CD4-positive, alpha-beta T cell (primary cell): ENCODE data around the gene TMEM242. TPM values are rescaled to one million over a fixed set of nuclear protein-coding genes. Genes with fewer than 3 reads are reported as not detected.

Experiments
- ATAC-seq: fragments of 200-7000 bp; cut with Tn5 transposase; one replicate; pipeline ENCODE4 v1.10.0; 2022; ENCODE audit warnings: mild to moderate bottlenecking; ENCODE audit not compliant: poor library complexity
- CTCF ChIA-PET: fragments of 350-600 bp; sonication (Branson Sonifier 250); formaldehyde crosslinking; loops from one replicate; lab custom pipeline; 2021; ENCODE audit warnings: antibody characterized with exemption, inconsistent platforms; lab: Charles Lee
- POLR2A ChIA-PET: fragments of 350-600 bp; sonication (Branson Sonifier 250); formaldehyde crosslinking; loops from one replicate; lab custom pipeline; 2021; ENCODE audit warnings: antibody characterized with exemption, inconsistent platforms; lab: Charles Lee
- DNase-seq, 14 experiments: peaks; one replicate each; pipeline ENCODE4 v3.0.0-alpha.2; 2013 to 2020; ENCODE audit warnings: mixed read lengths in 2 of 14
- H3K27ac ChIP-seq, 2 donors: one replicate each; pipeline versions ENCODE4 v1.5.1 to v1.7.0; 2013; ENCODE audit warnings: low read length in 2 of 2, low read depth in 1 of 2, mild to moderate bottlenecking in 1 of 2
- H3K27me3 ChIP-seq, 2 experiments: 1 replicate in 1 of 2; 2 replicates in 1 of 2; pipeline versions ENCODE4 v1.6.1 to v1.7.0; 2013; ENCODE audit warnings: low read length in 2 of 2, control low read depth in 1 of 2, mild to moderate bottlenecking in 1 of 2, moderate library complexity in 1 of 2; ENCODE audit not compliant: insufficient read depth in 2 of 2, control insufficient read depth in 1 of 2
- H3K36me3 ChIP-seq: one replicate; pipeline ENCODE4 v1.6.1; 2013; ENCODE audit warnings: low read length, control low read depth; ENCODE audit not compliant: insufficient read depth
- H3K4me1 ChIP-seq: one replicate; pipeline ENCODE4 v1.6.1; 2013; ENCODE audit warnings: low read length, control low read depth; ENCODE audit not compliant: insufficient read depth
- H3K4me3 ChIP-seq: one replicate; pipeline ENCODE4 v1.5.1; 2013; ENCODE audit warnings: mild to moderate bottlenecking, low read length, moderate library complexity
- H3K9me3 ChIP-seq, 2 experiments: 1 replicate in 1 of 2; 2 replicates in 1 of 2; pipeline versions ENCODE4 v1.6.1 to v1.7.0; 2013; ENCODE audit warnings: low read length in 2 of 2, mild to moderate bottlenecking in 2 of 2, control low read depth in 1 of 2, moderate library complexity in 1 of 2; ENCODE audit not compliant: control insufficient read depth in 1 of 2, insufficient read depth in 1 of 2
- H3K27ac Mint-ChIP-seq: one replicate; pipeline ENCODE4 v1.8.0; 2020; ENCODE audit warnings: mixed read lengths
- H3K27me3 Mint-ChIP-seq: one replicate; pipeline ENCODE4 v1.8.0; 2021; ENCODE audit warnings: mixed read lengths
- H3K36me3 Mint-ChIP-seq: one replicate; pipeline ENCODE4 v1.8.0; 2021; ENCODE audit warnings: low read depth, mixed read lengths
- H3K4me1 Mint-ChIP-seq: one replicate; pipeline ENCODE4 v1.8.0; 2021; ENCODE audit warnings: low read depth, mixed read lengths
- H3K4me3 Mint-ChIP-seq: one replicate; pipeline ENCODE4 v1.8.0; 2020; ENCODE audit warnings: mild to moderate bottlenecking, mixed read lengths
- H3K9me3 Mint-ChIP-seq: one replicate; pipeline ENCODE4 v1.8.0; 2020; ENCODE audit warnings: mixed read lengths
- intact Hi-C, 2 experiments: fragments of 100-400 bp; cut with DNase I in 1 of 2; cut with micrococcal nuclease in 1 of 2; formaldehyde crosslinking; loops; one replicate each; pipeline versions ENCODE4 v1.15.1 to v1.9.0; 2023 to 2025; cut with DNase I, micrococcal nuclease
- total RNA-seq, 174 experiments: library from RNA in 2 of 174; stranded (reverse) in 2 of 174; gene quantifications; one replicate each; pipeline ENCODE4 v1.2.3 and lab custom pipeline; 2021 to 2026
- TF ChIP-seq, protein P1 (sequence below): fragments of 200-600 bp; IDR thresholded peaks from one replicate; pipeline ENCODE4 v1.8.0; 2022; ENCODE audit warnings: antibody characterized with exemption, mild to moderate bottlenecking

The TMEM242 gene
- total RNA-seq, 2 experiments from 2014 or later, result 13.6 to 15.6 TPM

DNA sequence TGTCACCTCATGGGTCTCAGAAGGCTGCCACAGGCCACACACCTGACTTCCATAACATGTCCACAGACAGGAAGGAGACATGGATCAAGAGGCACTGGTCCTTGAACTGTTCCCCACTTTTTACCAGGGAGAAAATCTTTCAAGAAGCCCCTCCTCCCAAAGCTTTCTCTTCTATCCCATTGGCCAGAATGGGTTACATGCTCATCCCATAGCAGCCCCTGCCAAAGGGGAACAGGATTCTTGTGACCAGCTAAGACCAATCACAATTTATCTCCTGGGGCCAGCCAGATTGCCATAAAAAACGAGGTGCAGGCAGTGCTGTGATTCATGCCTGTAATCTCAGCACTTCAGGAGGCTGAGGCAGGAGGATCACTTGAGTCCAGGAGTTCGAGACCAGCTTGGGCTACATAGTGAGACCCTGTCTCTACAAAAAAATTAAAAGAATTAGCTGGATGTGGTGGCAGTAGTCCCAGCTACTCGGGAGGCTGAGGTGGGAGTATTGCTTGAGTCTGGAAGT lies 59.4 kb downstream of the TMEM242 start:
- Histone ChIP-seq H3K4me1 (peaks cover 10% of the 10 kb centered on the region), H3K27me3 (no peaks in the 10 kb centered on the region), H3K36me3 (no peaks in the 10 kb centered on the region), H3K27ac (no peak overlapping the region), H3K9me3 (no peaks in the 10 kb centered on the region), H3K4me3 (no peak overlapping the region)
- no peak overlapping the region for H3K27ac Mint-ChIP-seq
- TF ChIP-seq, protein P1, sequence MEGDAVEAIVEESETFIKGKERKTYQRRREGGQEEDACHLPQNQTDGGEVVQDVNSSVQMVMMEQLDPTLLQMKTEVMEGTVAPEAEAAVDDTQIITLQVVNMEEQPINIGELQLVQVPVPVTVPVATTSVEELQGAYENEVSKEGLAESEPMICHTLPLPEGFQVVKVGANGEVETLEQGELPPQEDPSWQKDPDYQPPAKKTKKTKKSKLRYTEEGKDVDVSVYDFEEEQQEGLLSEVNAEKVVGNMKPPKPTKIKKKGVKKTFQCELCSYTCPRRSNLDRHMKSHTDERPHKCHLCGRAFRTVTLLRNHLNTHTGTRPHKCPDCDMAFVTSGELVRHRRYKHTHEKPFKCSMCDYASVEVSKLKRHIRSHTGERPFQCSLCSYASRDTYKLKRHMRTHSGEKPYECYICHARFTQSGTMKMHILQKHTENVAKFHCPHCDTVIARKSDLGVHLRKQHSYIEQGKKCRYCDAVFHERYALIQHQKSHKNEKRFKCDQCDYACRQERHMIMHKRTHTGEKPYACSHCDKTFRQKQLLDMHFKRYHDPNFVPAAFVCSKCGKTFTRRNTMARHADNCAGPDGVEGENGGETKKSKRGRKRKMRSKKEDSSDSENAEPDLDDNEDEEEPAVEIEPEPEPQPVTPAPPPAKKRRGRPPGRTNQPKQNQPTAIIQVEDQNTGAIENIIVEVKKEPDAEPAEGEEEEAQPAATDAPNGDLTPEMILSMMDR, result no peak
- ATAC-seq (no peak), DNase-seq (no peak)
- intact Hi-C loops, result no loop called here
- no peaks in the 10 kb centered on the region for H3K9me3 Mint-ChIP-seq
- ChIA-PET POLR2A (no interaction called here), CTCF (no interaction called here)
- H3K36me3 Mint-ChIP-seq, result no peaks in the 10 kb centered on the region
- H3K4me3 Mint-ChIP-seq, result no peak overlapping the region
- no peaks in the 10 kb centered on the region for H3K27me3 Mint-ChIP-seq
- peaks cover 6% of the 10 kb centered on the region for H3K4me1 Mint-ChIP-seq

DNA sequence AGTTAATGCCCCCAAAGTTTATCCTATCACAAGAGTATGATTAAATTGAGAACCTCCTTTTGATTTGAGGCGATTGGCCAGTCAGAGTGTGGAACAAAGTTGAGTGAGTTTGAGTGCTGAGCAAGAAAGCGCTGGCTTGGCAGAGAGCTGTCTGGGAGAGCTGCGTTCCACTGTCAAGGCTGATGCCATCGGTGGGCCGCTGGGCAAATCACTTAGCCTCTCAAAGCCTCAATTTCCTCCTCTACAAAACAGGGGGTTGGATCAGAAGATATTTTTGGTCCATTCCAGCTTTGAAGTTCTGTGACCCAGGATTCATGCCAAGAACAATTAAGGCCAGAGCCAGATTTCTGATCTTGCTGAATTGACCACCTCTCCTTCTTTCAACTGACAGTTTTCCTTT lies 60.2 kb downstream of the TMEM242 start:
- ChIA-PET POLR2A (no interaction called here), CTCF (no interaction called here)
- Histone ChIP-seq H3K4me1 (peaks cover 18% of the 10 kb centered on the region), H3K36me3 (no peaks in the 10 kb centered on the region), H3K9me3 (peaks cover 0 to 4% of the 10 kb centered on the region in 2 experiments), H3K27ac (no peak overlapping the region), H3K4me3 (no peak overlapping the region), H3K27me3 (no peaks in the 10 kb centered on the region)
- Mint-ChIP-seq H3K9me3 (no peaks in the 10 kb centered on the region), H3K4me3 (no peak overlapping the region), H3K4me1 (peaks cover 6% of the 10 kb centered on the region), H3K36me3 (no peaks in the 10 kb centered on the region), H3K27ac (no peak overlapping the region), H3K27me3 (no peaks in the 10 kb centered on the region)
- no peak for ATAC-seq
- no peak for DNase-seq
- intact Hi-C loops, result no loop called here
- TF ChIP-seq, protein P1, result no peak

DNA sequence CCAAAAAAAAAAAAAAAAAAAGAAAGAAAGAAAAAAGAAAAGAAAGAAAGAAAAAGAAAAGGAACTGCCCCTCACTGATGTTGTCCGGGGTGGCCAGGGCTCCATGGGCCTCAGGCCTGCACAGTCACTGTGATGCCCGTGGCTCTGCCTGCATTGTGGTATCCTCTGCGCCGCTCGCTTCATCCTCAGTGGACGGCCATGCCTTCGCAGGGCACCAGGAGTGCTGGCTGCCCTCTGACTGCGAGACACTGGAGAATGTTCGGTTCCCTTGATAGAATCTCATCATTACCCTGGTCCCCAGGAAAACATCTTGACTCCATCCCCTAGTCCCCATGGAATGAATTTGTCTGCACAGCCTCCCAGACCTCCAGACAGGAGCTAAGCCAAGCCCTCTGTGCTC lies 61.7 kb downstream of the TMEM242 start:
- no peaks in the 10 kb centered on the region for H3K36me3 ChIP-seq
- H3K4me1 Mint-ChIP-seq, result peaks cover 6% of the 10 kb centered on the region
- peaks cover 0 to 4% of the 10 kb centered on the region in 2 experiments for H3K9me3 ChIP-seq
- DNase-seq, result no peak
- no peak overlapping the region for H3K4me3 Mint-ChIP-seq
- H3K4me1 ChIP-seq, result peaks cover 21% of the 10 kb centered on the region
- no peaks in the 10 kb centered on the region for H3K27me3 ChIP-seq
- TF ChIP-seq, protein P1, result no peak
- intact Hi-C loops, result no loop called here
- ChIA-PET CTCF (no interaction called here), POLR2A (interaction anchor here (0.6 to 0.7 kb wide), 2 partner anchors 12 to 22 kb away, joined by 3 read pairs; no protein-coding TSS in a partner anchor)
- no peaks in the 10 kb centered on the region for H3K36me3 Mint-ChIP-seq
- H3K9me3 Mint-ChIP-seq, result no peaks in the 10 kb centered on the region
- no peaks in the 10 kb centered on the region for H3K27me3 Mint-ChIP-seq
- no peak overlapping the region for H3K27ac ChIP-seq
- no peak for ATAC-seq
- no peak overlapping the region for H3K27ac Mint-ChIP-seq
- no peak overlapping the region for H3K4me3 ChIP-seq
